VCaP (cell line): ENCODE measurements around the gene SELENOP.

Source experiments
- H3K27ac ChIP-seq: fragments of 450-650 bp; 2 replicates; pipeline ENCODE4 v1.5.1; 2017
- TF ChIP-seq, protein P1 (sequence below): fragments of 450-650 bp; conservative IDR thresholded peaks from 2 replicates; pipeline ENCODE4 v1.5.1; 2017; ENCODE audit warnings: mild to moderate bottlenecking, moderate library complexity

Gene SELENOP

GRCh38 chr5:42801516-42802166 is 10.1 kb downstream of the SELENOP start:
- no peak overlapping the region for H3K27ac ChIP-seq
- TF ChIP-seq, protein P1, sequence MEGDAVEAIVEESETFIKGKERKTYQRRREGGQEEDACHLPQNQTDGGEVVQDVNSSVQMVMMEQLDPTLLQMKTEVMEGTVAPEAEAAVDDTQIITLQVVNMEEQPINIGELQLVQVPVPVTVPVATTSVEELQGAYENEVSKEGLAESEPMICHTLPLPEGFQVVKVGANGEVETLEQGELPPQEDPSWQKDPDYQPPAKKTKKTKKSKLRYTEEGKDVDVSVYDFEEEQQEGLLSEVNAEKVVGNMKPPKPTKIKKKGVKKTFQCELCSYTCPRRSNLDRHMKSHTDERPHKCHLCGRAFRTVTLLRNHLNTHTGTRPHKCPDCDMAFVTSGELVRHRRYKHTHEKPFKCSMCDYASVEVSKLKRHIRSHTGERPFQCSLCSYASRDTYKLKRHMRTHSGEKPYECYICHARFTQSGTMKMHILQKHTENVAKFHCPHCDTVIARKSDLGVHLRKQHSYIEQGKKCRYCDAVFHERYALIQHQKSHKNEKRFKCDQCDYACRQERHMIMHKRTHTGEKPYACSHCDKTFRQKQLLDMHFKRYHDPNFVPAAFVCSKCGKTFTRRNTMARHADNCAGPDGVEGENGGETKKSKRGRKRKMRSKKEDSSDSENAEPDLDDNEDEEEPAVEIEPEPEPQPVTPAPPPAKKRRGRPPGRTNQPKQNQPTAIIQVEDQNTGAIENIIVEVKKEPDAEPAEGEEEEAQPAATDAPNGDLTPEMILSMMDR, result no peak

GRCh38 chr5:42800748-42801330 is 10.9 kb downstream of the SELENOP start:
- no peak overlapping the region for H3K27ac ChIP-seq
- TF ChIP-seq, protein P1, result no peak

GRCh38 chr5:42799668-42800114 is 12.0 kb downstream of the SELENOP start:
- H3K27ac ChIP-seq, result no peak overlapping the region
- TF ChIP-seq, protein P1, result no peak

DNA sequence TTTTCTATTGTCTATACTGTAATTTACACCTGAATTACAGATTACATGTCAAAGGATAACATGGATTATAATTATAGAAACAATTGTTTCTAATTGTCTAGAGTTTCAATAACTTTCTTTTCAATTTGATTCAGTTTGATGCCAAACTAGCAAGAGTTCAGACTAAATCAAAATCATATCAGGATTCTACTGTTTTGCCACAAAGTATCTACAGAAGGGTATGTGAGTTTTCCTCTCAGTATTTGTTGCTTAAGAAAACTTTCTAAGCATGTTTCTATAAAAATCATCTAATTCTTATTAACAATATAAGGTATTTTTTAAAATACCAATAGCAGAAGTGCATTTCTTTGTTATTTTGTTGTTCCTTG is 12.5 kb downstream of the SELENOP start:
- TF ChIP-seq, protein P1, result no peak
- H3K27ac ChIP-seq, result no peak overlapping the region

DNA sequence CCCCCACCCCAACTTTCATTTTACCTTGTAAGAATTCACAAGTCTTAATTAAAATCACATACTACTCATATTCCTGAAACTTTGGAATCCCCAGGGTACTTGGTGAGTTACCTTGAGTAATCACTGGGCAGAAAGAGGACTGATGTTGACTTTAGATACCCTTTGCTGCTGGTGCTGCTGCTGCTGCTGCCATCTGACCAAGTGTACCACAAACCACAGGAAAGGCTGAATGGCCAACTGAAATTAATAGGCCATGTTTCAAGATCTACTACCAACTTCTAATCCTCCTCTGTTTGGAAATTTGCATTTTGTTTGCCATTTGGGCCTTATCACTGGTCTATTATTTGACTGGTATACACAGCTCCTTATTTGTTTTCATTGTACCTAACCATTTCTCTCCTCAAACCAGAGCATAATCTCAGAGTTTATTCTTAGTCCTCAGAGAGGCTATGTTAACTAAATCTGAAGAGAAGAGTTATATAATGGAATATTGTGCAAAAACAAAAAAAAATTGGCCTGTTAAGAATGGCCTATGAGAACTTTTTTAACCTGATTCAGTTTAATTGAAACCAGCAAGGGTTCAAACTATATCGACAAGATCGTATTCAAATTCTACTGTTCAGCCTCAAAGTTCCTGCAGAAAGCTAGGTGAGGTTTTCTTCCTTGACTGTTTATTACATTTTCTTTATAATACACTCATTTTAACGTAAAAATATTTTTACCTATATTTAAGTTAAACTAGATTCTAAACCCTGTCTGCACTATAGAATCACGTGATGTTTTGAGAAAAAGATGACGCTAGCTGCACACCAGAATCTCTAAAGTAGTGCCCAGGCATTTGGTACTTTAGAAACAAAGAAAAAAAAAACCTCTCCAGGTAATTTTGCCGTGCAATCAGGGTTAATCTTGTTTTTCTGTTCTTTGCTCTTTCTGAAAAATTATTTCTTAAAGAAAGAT is 13.1 kb downstream of the SELENOP start:
- TF ChIP-seq, protein P1, result no peak
- no peak overlapping the region for H3K27ac ChIP-seq

GRCh38 chr5:42791151-42791550 is 20.5 kb downstream of the SELENOP start:
- no peak overlapping the region for H3K27ac ChIP-seq
- TF ChIP-seq, protein P1, result no peak

DNA sequence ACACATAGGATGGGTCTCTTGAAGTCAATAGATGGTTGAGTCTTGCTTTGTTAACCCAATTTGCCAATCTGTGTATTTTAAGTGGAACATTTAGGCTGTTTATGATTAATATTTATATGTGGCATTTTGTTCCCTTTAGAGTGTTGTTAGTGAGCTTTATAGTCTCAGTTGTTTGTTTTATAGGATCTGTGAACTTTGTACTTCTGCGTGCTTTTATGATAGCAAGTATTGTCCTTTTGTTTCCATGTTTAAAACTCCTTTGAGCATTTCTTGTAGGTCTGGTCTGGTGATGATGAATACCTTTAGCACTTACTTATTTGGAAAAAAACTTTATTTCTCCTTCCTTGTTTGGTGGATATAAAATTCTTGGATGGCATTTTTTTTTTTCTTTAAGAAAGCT is 23.8 kb downstream of the SELENOP start:
- H3K27ac ChIP-seq, result no peak overlapping the region
- TF ChIP-seq, protein P1, result no peak
